Astrocyte (in vitro differentiated cells and primary cell): Measurements from ENCODE around the gene ADAMTS12. TPM values are rescaled to one million over a fixed set of nuclear protein-coding genes. Genes with fewer than 3 reads are reported as not detected.
A peak's percentile ranks its signal among the peaks of the same experiment; 100 is the strongest.

ENCODE experiments used
- DNase-seq: peaks from one replicate; pipeline ENCODE4 v3.0.0-alpha.2; 2010; ENCODE audit warnings: low read depth
- FAIRE-seq: peaks from 2 replicates; lab custom pipeline; 2011; peaks lifted over from hg19 to GRCh38; lab: Jason Lieb, UNC
- H2AFZ ChIP-seq: 2 replicates; pipeline ENCODE4 v1.6.0; 2012; ENCODE audit warnings: low read depth, low read length, inconsistent platforms
- H3K27ac ChIP-seq: 2 replicates; pipeline ENCODE4 v1.5.1; 2011; ENCODE audit warnings: low read depth, low read length, inconsistent platforms
- H3K27me3 ChIP-seq: 2 replicates; pipeline ENCODE4 v1.6.0; 2011; ENCODE audit warnings: low read length, inconsistent platforms; ENCODE audit not compliant: insufficient read depth
- H3K36me3 ChIP-seq: 2 replicates; pipeline ENCODE4 v1.5.1; 2011; ENCODE audit warnings: low read length, inconsistent platforms; ENCODE audit not compliant: insufficient read depth
- H3K4me1 ChIP-seq: 2 replicates; pipeline ENCODE4 v1.5.1; 2011; ENCODE audit warnings: low read length, inconsistent platforms; ENCODE audit not compliant: insufficient read depth
- H3K4me2 ChIP-seq: 2 replicates; pipeline ENCODE4 v1.6.0; 2012; ENCODE audit warnings: low read length, inconsistent platforms
- H3K4me3 ChIP-seq: 2 replicates; pipeline ENCODE4 v1.5.1; 2011; ENCODE audit warnings: low read depth, mild to moderate bottlenecking, low read length, inconsistent platforms; ENCODE audit not compliant: insufficient read depth
- H3K79me2 ChIP-seq: 2 replicates; pipeline ENCODE4 v1.6.0; 2012; ENCODE audit warnings: mild to moderate bottlenecking, low read length, inconsistent platforms; ENCODE audit not compliant: insufficient read depth
- H3K9ac ChIP-seq: 2 replicates; pipeline ENCODE4 v1.6.0; 2012; ENCODE audit warnings: mild to moderate bottlenecking, low read length, inconsistent platforms
- H3K9me3 ChIP-seq: 2 replicates; pipeline ENCODE4 v1.5.1; 2012; ENCODE audit warnings: low read depth, mild to moderate bottlenecking, low read length, inconsistent platforms; ENCODE audit not compliant: insufficient read depth
- H4K20me1 ChIP-seq: 2 replicates; pipeline ENCODE4 v1.6.0; 2012; ENCODE audit warnings: low read length, inconsistent platforms; ENCODE audit not compliant: insufficient read depth
- H3K27ac Mint-ChIP-seq: one replicate; pipeline ENCODE4 v1.8.0; 2021; ENCODE audit warnings: mild to moderate bottlenecking, mixed read lengths; ENCODE audit not compliant: unreplicated experiment
- H3K27me3 Mint-ChIP-seq: one replicate; pipeline ENCODE4 v1.8.0; 2021; ENCODE audit warnings: low read depth, mixed read lengths; ENCODE audit not compliant: unreplicated experiment
- H3K36me3 Mint-ChIP-seq: one replicate; pipeline ENCODE4 v1.8.0; 2021; ENCODE audit warnings: low read depth, mixed read lengths; ENCODE audit not compliant: unreplicated experiment
- H3K4me1 Mint-ChIP-seq: one replicate; pipeline ENCODE4 v1.8.0; 2021; ENCODE audit warnings: low read depth, mixed read lengths; ENCODE audit not compliant: unreplicated experiment
- H3K4me3 Mint-ChIP-seq: one replicate; pipeline ENCODE4 v1.8.0; 2021; ENCODE audit warnings: mild to moderate bottlenecking, moderate library complexity, mixed read lengths; ENCODE audit not compliant: unreplicated experiment
- H3K9me3 Mint-ChIP-seq: one replicate; pipeline ENCODE4 v1.8.0; 2021; ENCODE audit warnings: mild to moderate bottlenecking, mixed read lengths; ENCODE audit not compliant: unreplicated experiment
- CTCF ChIP-seq: IDR thresholded peaks from 2 replicates; pipeline ENCODE4 v1.5.1; 2011; ENCODE audit warnings: low read depth, mild to moderate bottlenecking, inconsistent platforms, low read length, moderate library complexity; ENCODE audit not compliant: insufficient read depth
- EZH2 ChIP-seq: IDR thresholded peaks from 2 replicates; pipeline ENCODE4 v1.6.1; 2012; ENCODE audit warnings: mild to moderate bottlenecking, low read length, inconsistent platforms; ENCODE audit not compliant: insufficient read depth
- total RNA-seq: library from RNA; stranded (reverse); gene quantifications from 2 replicates; pipeline ENCODE4 v1.2.1, GENCODE V29; 2021

The ADAMTS12 gene
- total RNA-seq, 1 donor from 2014 or later, result 156 TPM

GRCh38 chr5:33848554-33848953 is 43.2 kb downstream of the ADAMTS12 start:
- H3K4me1 Mint-ChIP-seq, result peaks cover 57% of the 10 kb centered on the region
- no peak for TF ChIP-seq CTCF
- TF ChIP-seq EZH2, result no peak

GRCh38 chr5:33846851-33847250 is 44.9 kb downstream of the ADAMTS12 start:
- Mint-ChIP-seq H3K4me3 (no peak overlapping the region), H3K4me1 (peaks cover 56% of the 10 kb centered on the region), H3K36me3 (peaks cover 9% of the 10 kb centered on the region), H3K27ac (no peak overlapping the region), H3K9me3 (peaks cover 3% of the 10 kb centered on the region), H3K27me3 (no peaks in the 10 kb centered on the region)
- peaks cover 41% of the 10 kb centered on the region for H3K4me1 ChIP-seq
- H2AFZ ChIP-seq, result no peak overlapping the region
- no peak for FAIRE-seq
- no peaks in the 10 kb centered on the region for H3K9me3 ChIP-seq
- no peak for DNase-seq
- no peak overlapping the region for H3K4me3 ChIP-seq
- H3K9ac ChIP-seq, result no peak overlapping the region
- H3K4me2 ChIP-seq, result no peak overlapping the region
- H3K36me3 ChIP-seq, result no peaks in the 10 kb centered on the region
- H3K27ac ChIP-seq, result no peak overlapping the region
- TF ChIP-seq EZH2 (no peak), CTCF (no peak)
- H3K27me3 ChIP-seq, result no peaks in the 10 kb centered on the region
- H3K79me2 ChIP-seq, result peaks cover 75% of the 10 kb centered on the region
- H4K20me1 ChIP-seq, result no peaks in the 10 kb centered on the region

More at GRCh38 chr5:33848554-33848953, 43.2 kb downstream of the ADAMTS12 start:
- Histone ChIP-seq H3K9ac (no peak overlapping the region), H3K27ac (no peak overlapping the region), H3K4me3 (no peak overlapping the region), H4K20me1 (no peaks in the 10 kb centered on the region), H3K36me3 (no peaks in the 10 kb centered on the region), H3K27me3 (no peaks in the 10 kb centered on the region), H3K4me2 (no peak overlapping the region), H3K79me2 (peaks cover 76% of the 10 kb centered on the region), H3K4me1 (peaks cover 41% of the 10 kb centered on the region), H3K9me3 (no peaks in the 10 kb centered on the region), H2AFZ (no peak overlapping the region)
- FAIRE-seq (no peak), DNase-seq (no peak)
- Mint-ChIP-seq H3K9me3 (peaks cover 3% of the 10 kb centered on the region), H3K27me3 (no peaks in the 10 kb centered on the region), H3K4me3 (no peak overlapping the region), H3K36me3 (peaks cover 7% of the 10 kb centered on the region), H3K27ac (no peak overlapping the region)

- H3K27me3 Mint-ChIP-seq, result no peaks in the 10 kb centered on the region
- Histone ChIP-seq H3K4me2 (peak overlapping the region; percentile 61), H3K36me3 (no peaks in the 10 kb centered on the region)
Measured at GRCh38 chr5:33843579-33843978, 48.2 kb downstream of the ADAMTS12 start.

More at GRCh38 chr5:33843579-33843978, 48.2 kb downstream of the ADAMTS12 start:
- Mint-ChIP-seq H3K4me1 (peaks cover 55% of the 10 kb centered on the region), H3K27ac (no peak overlapping the region), H3K9me3 (peaks cover 3% of the 10 kb centered on the region), H3K4me3 (no peak overlapping the region), H3K36me3 (peaks cover 18% of the 10 kb centered on the region)
- TF ChIP-seq CTCF, result no peak
- no peak for TF ChIP-seq EZH2
- peak; percentile 88 for DNase-seq
- no peaks in the 10 kb centered on the region for H4K20me1 ChIP-seq
- H3K9me3 ChIP-seq, result no peaks in the 10 kb centered on the region
- H3K9ac ChIP-seq, result no peak overlapping the region
- H3K79me2 ChIP-seq, result peaks cover 85% of the 10 kb centered on the region
- H3K4me1 ChIP-seq, result peaks cover 29% of the 10 kb centered on the region
- H3K4me3 ChIP-seq, result no peak overlapping the region
- H3K27ac ChIP-seq, result peak overlapping the region; percentile 58
- no peak overlapping the region for H2AFZ ChIP-seq
- no peaks in the 10 kb centered on the region for H3K27me3 ChIP-seq
- FAIRE-seq, result peak; percentile 54
